Keratinocyte (primary cell): ENCODE results near the gene WAC. TPM values are rescaled to one million over a fixed set of nuclear protein-coding genes. Genes with fewer than 3 reads are reported as not detected.

Experiments
- DNase-seq: peaks from one replicate; pipeline ENCODE4 v3.0.0-alpha.2; 2011; ENCODE audit warnings: low read depth, missing footprints, low spot score
- FAIRE-seq: peaks from 2 replicates; lab custom pipeline; 2011; peaks lifted over from hg19 to GRCh38; lab: Jason Lieb, UNC
- H2AFZ ChIP-seq: 2 replicates; pipeline ENCODE4 v1.6.0; 2012; ENCODE audit warnings: low read length, control low read depth, inconsistent platforms; ENCODE audit not compliant: control insufficient read depth
- H3K27ac ChIP-seq: 2 replicates; pipeline ENCODE4 v1.5.1; 2011; ENCODE audit warnings: low read length; ENCODE audit not compliant: control insufficient read depth, insufficient read depth
- H3K27me3 ChIP-seq: 3 replicates; pipeline ENCODE4 v1.6.0; 2011; ENCODE audit warnings: low read length; ENCODE audit not compliant: control insufficient read depth, insufficient read depth; ENCODE audit errors: extremely low read depth
- H3K36me3 ChIP-seq, 2 experiments: 2 replicates in 1 of 2; 3 replicates in 1 of 2; pipeline ENCODE4 v1.5.1; 2011; ENCODE audit warnings: low read length in 2 of 2, mild to moderate bottlenecking in 1 of 2; ENCODE audit not compliant: control insufficient read depth in 2 of 2, insufficient read depth in 2 of 2; ENCODE audit errors: extremely low read depth in 1 of 2
- H3K4me1 ChIP-seq: 3 replicates; pipeline ENCODE4 v1.5.1; 2011; ENCODE audit warnings: low read length; ENCODE audit not compliant: control insufficient read depth, insufficient read depth; ENCODE audit errors: extremely low read depth
- H3K4me2 ChIP-seq: 3 replicates; pipeline ENCODE4 v1.6.0; 2011; ENCODE audit warnings: low read depth, low read length; ENCODE audit not compliant: control insufficient read depth, insufficient read depth; ENCODE audit errors: extremely low read depth
- H3K4me3 ChIP-seq, 3 experiments: fragments of 200-600 bp in 1 of 3; sonication (generic) in 1 of 3; 2 replicates in 2 of 3; 3 replicates in 1 of 3; pipeline ENCODE4 v1.5.1; 2011 to 2016; ENCODE audit warnings: low read length in 3 of 3, mild to moderate bottlenecking in 3 of 3, control low read depth in 2 of 3, inconsistent platforms in 1 of 3, low read depth in 1 of 3, mixed read lengths in 1 of 3, mixed run types in 1 of 3, moderate library complexity in 1 of 3; ENCODE audit not compliant: control insufficient read depth in 2 of 3, insufficient read depth in 2 of 3; ENCODE audit errors: extremely low read depth in 1 of 3
- H3K79me2 ChIP-seq: 2 replicates; pipeline ENCODE4 v1.6.0; 2012; ENCODE audit warnings: low read length; ENCODE audit not compliant: control insufficient read depth, insufficient read depth
- H3K9ac ChIP-seq: 3 replicates; pipeline ENCODE4 v1.6.0; 2011; ENCODE audit warnings: low read length; ENCODE audit not compliant: control insufficient read depth, insufficient read depth; ENCODE audit errors: extremely low read depth
- H3K9me1 ChIP-seq: 3 replicates; pipeline ENCODE4 v1.6.0; 2011; ENCODE audit warnings: low read length; ENCODE audit not compliant: control insufficient read depth, insufficient read depth; ENCODE audit errors: extremely low read depth
- H3K9me3 ChIP-seq: 2 replicates; pipeline ENCODE4 v1.5.1; 2012; ENCODE audit warnings: low read depth, low read length; ENCODE audit not compliant: control insufficient read depth
- H4K20me1 ChIP-seq: 3 replicates; pipeline ENCODE4 v1.6.0; 2011; ENCODE audit warnings: low read length; ENCODE audit not compliant: control insufficient read depth, insufficient read depth; ENCODE audit errors: extremely low read depth
- CTCF ChIP-seq, 3 experiments: IDR thresholded peaks in 1 of 3; conservative IDR thresholded peaks in 1 of 3; optimal IDR thresholded peaks in 1 of 3; 2 replicates in 2 of 3; 3 replicates in 1 of 3; pipeline versions ENCODE3 to v1.5.1; 2011; ENCODE audit warnings: low read length in 3 of 3, mild to moderate bottlenecking in 3 of 3, moderate library complexity in 2 of 3, control low read depth in 1 of 3, inconsistent platforms in 1 of 3; ENCODE audit not compliant: insufficient read depth in 2 of 3; ENCODE audit errors: extremely low read depth in 1 of 3
- EZH2 ChIP-seq: IDR thresholded peaks from one replicate; pipeline ENCODE4 v1.6.1; 2012; ENCODE audit warnings: inconsistent platforms, mild to moderate bottlenecking, low read length, moderate library complexity
- dilution Hi-C: fragments of 300-500 bp; cut with MboI; formaldehyde crosslinking; loops from one replicate; pipeline ENCODE4 v1.7.0; 2020; ENCODE audit warnings: low sequenced_read_pairs; ENCODE audit not compliant: extremely low pct_ligation_motif_present
- polyA plus RNA-seq, 5 experiments: library from polyadenylated mRNA; depleted of rRNA in 3 of 5; stranded (reverse) in 3 of 5; stranded (forward) in 1 of 5; unstranded in 1 of 5; fragments of >200 nt; gene quantifications; 1 replicate in 1 of 5; 2 replicates in 3 of 5; 3 replicates in 1 of 5; pipeline versions ENCODE4 v1.2.1 to v1.2.3, GENCODE V29; 2011 to 2012; ENCODE audit warnings: missing spikeins in 2 of 5, low read depth in 1 of 5, low replicate concordance in 1 of 5

The WAC gene
- polyA plus RNA-seq, 1 donor (not counting 4 experiments of a cell fraction or from before 2014, with no cell fraction given) = 80.8 TPM

GRCh38 chr10:28495084-28495483 is 37.8 kb upstream of the WAC start:
- Histone ChIP-seq H3K9ac (no peak overlapping the region), H3K27ac (no peak overlapping the region), H3K4me2 (no peak overlapping the region), H3K4me1 (no peaks in the 10 kb centered on the region), H3K4me3 (no peak overlapping the region), H3K9me3 (no peaks in the 10 kb centered on the region), H3K79me2 (no peaks in the 10 kb centered on the region), H3K27me3 (no peaks in the 10 kb centered on the region), H2AFZ (no peak overlapping the region), H3K36me3 (no peaks in the 10 kb centered on the region), H4K20me1 (no peaks in the 10 kb centered on the region), H3K9me1 (no peaks in the 10 kb centered on the region)
- TF ChIP-seq CTCF (optimal IDR thresholded peaks at IDR 0.05 in 1 of 3, IDR thresholded peaks at IDR 0.05 in 1 of 3, conservative IDR thresholded peaks at IDR 0.05 in 1 of 3; ENCODE audit: extremely low read depth in 1 of 3, insufficient read depth in 2 of 3, low read length in 3 of 3) = no peak
- TF ChIP-seq EZH2 = no peak
- dilution Hi-C loops = no loop called here
- DNase-seq = no peak
- FAIRE-seq = no peak

GRCh38 chr10:28496017-28496416 is 36.9 kb upstream of the WAC start:
- Histone ChIP-seq H3K36me3 (no peaks in the 10 kb centered on the region), H3K9ac (no peak overlapping the region), H3K9me3 (no peaks in the 10 kb centered on the region), H3K27ac (no peak overlapping the region), H3K4me1 (no peaks in the 10 kb centered on the region), H2AFZ (no peak overlapping the region), H3K79me2 (no peaks in the 10 kb centered on the region), H3K27me3 (no peaks in the 10 kb centered on the region), H3K4me3 (no peak overlapping the region), H4K20me1 (no peaks in the 10 kb centered on the region), H3K4me2 (no peak overlapping the region), H3K9me1 (no peaks in the 10 kb centered on the region)
- dilution Hi-C loops = no loop called here
- no peak for DNase-seq
- TF ChIP-seq EZH2 = no peak
- TF ChIP-seq CTCF (optimal IDR thresholded peaks at IDR 0.05 in 1 of 3, IDR thresholded peaks at IDR 0.05 in 1 of 3, conservative IDR thresholded peaks at IDR 0.05 in 1 of 3; ENCODE audit: extremely low read depth in 1 of 3, insufficient read depth in 2 of 3, low read length in 3 of 3) = no peak
- no peak for FAIRE-seq
